ENCODE measurements around the gene RBP4. TPM values are rescaled to one million over a fixed set of nuclear protein-coding genes. Genes with fewer than 3 reads are reported as not detected.

RBP4 gene
- polyA plus RNA-seq, 1 of the 3 experiments (the other 2 are of a cell fraction) = not detected

DNA sequence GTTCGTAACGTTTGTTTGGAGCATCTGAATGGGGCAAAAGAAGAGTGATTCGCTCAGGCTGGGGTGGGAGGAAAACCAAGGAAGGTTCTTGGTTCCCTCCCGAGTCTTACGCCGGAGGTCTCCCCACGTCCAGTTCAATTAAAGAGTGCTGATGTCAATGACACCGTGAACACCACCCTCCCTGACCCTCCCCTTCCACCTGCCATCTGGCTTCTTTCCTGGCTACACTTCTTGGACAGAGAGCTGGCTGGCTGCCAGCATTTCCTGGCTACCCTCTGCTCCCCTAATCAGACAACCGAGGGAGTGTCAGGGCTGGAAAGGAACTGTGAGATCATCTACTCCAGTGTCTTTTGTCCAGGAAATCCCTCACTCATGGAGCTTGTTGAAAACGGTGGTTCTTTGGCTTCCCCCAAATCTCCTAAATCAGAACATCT, 58.7 kb downstream of the RBP4 start:
- Histone ChIP-seq H3K36me3 (replicated peaks in 1 of 2; ENCODE audit: control insufficient read depth in 1 of 2, insufficient read depth in 2 of 2, low read length in 1 of 2) (no peaks in the 10 kb centered on the region), H2AFZ (ENCODE audit: low read depth) (no peak overlapping the region), H3K9me3 (no peaks in the 10 kb centered on the region), H4K20me1 (ENCODE audit: insufficient read depth) (no peaks in the 10 kb centered on the region), H3K27ac (ENCODE audit: low read depth in 2 of 2, low read length in 1 of 2) (no peak overlapping the region), H3K27me3 (ENCODE audit: insufficient read depth) (no peaks in the 10 kb centered on the region), H3K79me2 (ENCODE audit: insufficient read depth) (no peaks in the 10 kb centered on the region), H3K4me2 (peak overlapping the region; percentile 61), H3K9ac (no peak overlapping the region), H3K9me2 (no peaks in the 10 kb centered on the region), H3K4me3 (ENCODE audit: low read depth in 2 of 2, low read length in 1 of 2) (peak overlapping the region; percentile 25 to 39), H3K4me1 (ENCODE audit: control insufficient read depth in 1 of 2, insufficient read depth in 2 of 2, low read depth in 1 of 2, low read length in 1 of 2) (peaks cover 0 to 8% of the 10 kb centered on the region in 2 experiments; a peak in 1 of 4 replicates), H3F3A (replicated peaks; ENCODE audit: insufficient read depth) (no peaks in the 10 kb centered on the region)
- ChIA-PET POLR2A (no interaction called here), CTCF (interaction anchor here (0.6 to 3.5 kb wide), 26 partner anchors 9 to 416 kb away, joined by 3 to 31 read pairs (median 4); partner anchors contain the start of genes FRA10AC1 and LGI1)
- 8% methylated on average over 10 of the region's 10 CpGs for WGBS (ENCODE audit: low lambda C conversion rate)
- DNase-seq = peak; percentile 68
- no peak for TF ChIP-seq FOXJ3 (CRISPR knock-in tag; IDR thresholded peaks at IDR 0.05)
- no peak for TF ChIP-seq TAF1 (IDR thresholded peaks at IDR 0.05; ENCODE audit: borderline replicate concordance, low read depth, low read length)
- peak; percentile 86 for TF ChIP-seq TCF12 (IDR thresholded peaks at IDR 0.05)
- TF ChIP-seq POLR2AphosphoS5 (IDR thresholded peaks at IDR 0.05; ENCODE audit: low read depth, low read length) = peak; percentile 14; the same call in 1 of the 2 replicates
- peak in 1 of 2 experiments; percentile 31; a peak in 1 of 4 replicates for TF ChIP-seq EP300 (IDR thresholded peaks at IDR 0.05; ENCODE audit: borderline replicate concordance in 1 of 2, low read depth in 1 of 2, low read length in 1 of 2)
- TF ChIP-seq MEF2A (IDR thresholded peaks at IDR 0.05; ENCODE audit: borderline replicate concordance, low read depth) = no peak
- TF ChIP-seq MXI1 (IDR thresholded peaks at IDR 0.05; ENCODE audit: low read depth, low read length) = no peak
- TF ChIP-seq, protein P1, sequence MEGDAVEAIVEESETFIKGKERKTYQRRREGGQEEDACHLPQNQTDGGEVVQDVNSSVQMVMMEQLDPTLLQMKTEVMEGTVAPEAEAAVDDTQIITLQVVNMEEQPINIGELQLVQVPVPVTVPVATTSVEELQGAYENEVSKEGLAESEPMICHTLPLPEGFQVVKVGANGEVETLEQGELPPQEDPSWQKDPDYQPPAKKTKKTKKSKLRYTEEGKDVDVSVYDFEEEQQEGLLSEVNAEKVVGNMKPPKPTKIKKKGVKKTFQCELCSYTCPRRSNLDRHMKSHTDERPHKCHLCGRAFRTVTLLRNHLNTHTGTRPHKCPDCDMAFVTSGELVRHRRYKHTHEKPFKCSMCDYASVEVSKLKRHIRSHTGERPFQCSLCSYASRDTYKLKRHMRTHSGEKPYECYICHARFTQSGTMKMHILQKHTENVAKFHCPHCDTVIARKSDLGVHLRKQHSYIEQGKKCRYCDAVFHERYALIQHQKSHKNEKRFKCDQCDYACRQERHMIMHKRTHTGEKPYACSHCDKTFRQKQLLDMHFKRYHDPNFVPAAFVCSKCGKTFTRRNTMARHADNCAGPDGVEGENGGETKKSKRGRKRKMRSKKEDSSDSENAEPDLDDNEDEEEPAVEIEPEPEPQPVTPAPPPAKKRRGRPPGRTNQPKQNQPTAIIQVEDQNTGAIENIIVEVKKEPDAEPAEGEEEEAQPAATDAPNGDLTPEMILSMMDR (IDR thresholded peaks at IDR 0.05) = no peak
- peak; percentile 86; the same call in 1 of the 2 replicates for TF ChIP-seq NFIC (IDR thresholded peaks at IDR 0.05; ENCODE audit: borderline replicate concordance)
- TF ChIP-seq, protein P2, sequence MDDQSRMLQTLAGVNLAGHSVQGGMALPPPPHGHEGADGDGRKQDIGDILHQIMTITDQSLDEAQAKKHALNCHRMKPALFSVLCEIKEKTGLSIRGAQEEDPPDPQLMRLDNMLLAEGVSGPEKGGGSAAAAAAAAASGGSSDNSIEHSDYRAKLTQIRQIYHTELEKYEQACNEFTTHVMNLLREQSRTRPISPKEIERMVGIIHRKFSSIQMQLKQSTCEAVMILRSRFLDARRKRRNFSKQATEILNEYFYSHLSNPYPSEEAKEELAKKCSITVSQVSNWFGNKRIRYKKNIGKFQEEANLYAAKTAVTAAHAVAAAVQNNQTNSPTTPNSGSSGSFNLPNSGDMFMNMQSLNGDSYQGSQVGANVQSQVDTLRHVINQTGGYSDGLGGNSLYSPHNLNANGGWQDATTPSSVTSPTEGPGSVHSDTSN (IDR thresholded peaks at IDR 0.05) = peak; percentile 76

Other genes with a start within 250 kb of the RBP4 start
- gene MYOF, start 118.9 kb downstream of the RBP4 start, polyA plus RNA-seq (2012; rRNA removed) = 103 and 134 TPM in 2 replicates
- 9.8 and 11.3 TPM in 2 replicates for gene CEP55, start 104.6 kb downstream of the RBP4 start, polyA plus RNA-seq (2012; rRNA removed)
- gene FFAR4, start 34.6 kb downstream of the RBP4 start, polyA plus RNA-seq (2012; rRNA removed) = not detected in 2 replicates
- gene PDE6C, start 11.3 kb upstream of the RBP4 start, polyA plus RNA-seq (2012; rRNA removed) = not detected in 2 replicates
- 3.9 and 4.1 TPM in 2 replicates for gene FRA10AC1, start 101.4 kb upstream of the RBP4 start, polyA plus RNA-seq (2012; rRNA removed)
- gene LGI1, start 156.7 kb upstream of the RBP4 start, polyA plus RNA-seq (2012; rRNA removed) = 0.03 TPM in 1 of 2 replicates, not detected in the other